Glutamatergic neuron (in vitro differentiated cells): ENCODE data around the gene PRR33. TPM values are rescaled to one million over a fixed set of nuclear protein-coding genes. Genes with fewer than 3 reads are reported as not detected.

Experiments used
- DNase-seq: peaks from one replicate; pipeline ENCODE4 v3.0.0; 2022
- H3K27ac Mint-ChIP-seq: one replicate; pipeline ENCODE4 v1.8.0; 2020; ENCODE audit warnings: mild to moderate bottlenecking, mixed read lengths, inconsistent platforms; ENCODE audit not compliant: unreplicated experiment
- H3K27me3 Mint-ChIP-seq: one replicate; pipeline ENCODE4 v1.8.0; 2020; ENCODE audit warnings: mild to moderate bottlenecking, moderate library complexity, mixed read lengths, inconsistent platforms; ENCODE audit not compliant: unreplicated experiment
- H3K36me3 Mint-ChIP-seq: one replicate; pipeline ENCODE4 v1.8.0; 2020; ENCODE audit warnings: mild to moderate bottlenecking, mixed read lengths, inconsistent platforms; ENCODE audit not compliant: unreplicated experiment
- H3K4me1 Mint-ChIP-seq: one replicate; pipeline ENCODE4 v1.8.0; 2020; ENCODE audit warnings: mild to moderate bottlenecking, low read depth, mixed read lengths, inconsistent platforms; ENCODE audit not compliant: unreplicated experiment
- H3K4me3 Mint-ChIP-seq: one replicate; pipeline ENCODE4 v1.8.0; 2020; ENCODE audit warnings: mild to moderate bottlenecking, mixed read lengths, inconsistent platforms; ENCODE audit not compliant: unreplicated experiment
- H3K9me3 Mint-ChIP-seq: one replicate; pipeline ENCODE4 v1.8.0; 2020; ENCODE audit warnings: mild to moderate bottlenecking, moderate library complexity, mixed read lengths, inconsistent platforms; ENCODE audit not compliant: unreplicated experiment
- CTCF ChIP-seq: fragments of 200-600 bp; sonication (generic); IDR thresholded peaks from one replicate; pipeline ENCODE4 v1.5.0; 2021; ENCODE audit not compliant: partially characterized antibody, unreplicated experiment
- total RNA-seq: library from RNA; stranded (reverse); fragmentation: NEBNext Ultra II Directional; extraction: Animal tissue kit (Norgen Biotek cat#: 25700); gene quantifications from one replicate; pipeline ENCODE4 v1.2.1, GENCODE V29; 2021; ENCODE audit not compliant: unreplicated experiment

The PRR33 gene
- total RNA-seq, 1 donor from 2014 or later = not detected

DNA sequence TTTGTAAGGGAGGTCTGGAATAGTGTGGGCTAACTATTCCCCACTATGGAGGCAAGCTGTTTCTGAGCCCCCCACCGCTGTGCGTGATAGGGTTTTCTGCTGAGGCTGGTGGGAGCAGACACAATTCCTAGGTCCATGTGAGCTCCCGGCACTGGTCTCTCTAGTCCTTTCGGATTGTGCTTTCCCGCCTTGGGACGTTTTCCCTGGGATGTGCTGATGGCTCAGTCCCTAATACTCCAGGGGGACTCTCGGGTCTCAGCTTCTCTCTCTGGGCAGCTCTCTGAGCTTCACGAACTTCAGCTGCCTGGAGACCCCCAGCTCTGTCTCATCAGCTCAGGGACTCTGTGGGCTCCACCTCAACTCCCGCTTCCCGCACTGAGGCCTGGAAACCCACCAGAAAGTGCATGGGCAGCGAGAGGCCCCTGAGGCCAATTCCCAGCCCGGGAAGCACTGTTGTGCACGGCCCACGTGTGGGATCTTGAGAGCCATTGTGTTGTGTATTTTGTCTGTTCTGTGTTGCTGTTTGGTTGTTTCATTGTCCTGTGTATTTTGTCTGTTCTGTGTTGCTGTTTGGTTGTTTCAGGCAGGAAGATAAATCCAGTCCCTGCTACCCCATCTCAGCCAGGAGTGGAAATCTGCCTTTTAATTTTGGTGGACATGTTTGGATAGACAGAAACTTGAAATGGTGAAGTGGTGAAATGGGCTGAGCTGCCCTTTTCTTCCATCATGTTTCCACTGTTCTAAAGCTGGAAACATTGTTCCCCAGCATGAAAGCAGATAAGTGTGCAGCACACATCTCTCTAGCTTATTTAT lies 15.1 kb upstream of the PRR33 start:
- Mint-ChIP-seq H3K36me3 (no peaks in the 10 kb centered on the region), H3K27ac (no peak overlapping the region), H3K27me3 (no peaks in the 10 kb centered on the region), H3K4me1 (peaks cover 3% of the 10 kb centered on the region), H3K9me3 (peaks cover 2% of the 10 kb centered on the region), H3K4me3 (no peak overlapping the region)
- no peak for TF ChIP-seq CTCF
- DNase-seq = no peak

DNA sequence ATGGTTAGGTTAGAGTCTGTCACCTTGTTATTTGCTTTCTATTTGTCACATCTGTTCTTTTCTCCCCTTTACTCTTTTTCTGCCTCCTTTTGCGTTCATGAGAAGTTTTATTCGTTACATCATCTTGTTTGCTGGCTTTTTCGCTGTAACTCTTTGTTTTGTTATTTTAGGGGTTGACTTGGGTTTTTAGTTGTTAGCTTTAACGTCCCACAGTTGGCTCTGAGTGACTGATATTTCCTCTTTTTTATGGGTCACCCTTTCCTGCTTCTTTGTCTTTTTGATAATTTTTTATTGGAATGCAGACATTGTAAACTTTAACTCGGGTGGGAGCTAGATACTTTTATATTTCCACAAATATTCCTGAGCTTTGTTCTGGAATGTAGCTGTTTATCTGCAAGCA lies 14.5 kb upstream of the PRR33 start:
- H3K36me3 Mint-ChIP-seq = no peaks in the 10 kb centered on the region
- no peak for DNase-seq
- peaks cover 2% of the 10 kb centered on the region for H3K9me3 Mint-ChIP-seq
- H3K4me3 Mint-ChIP-seq = no peak overlapping the region
- H3K27me3 Mint-ChIP-seq = no peaks in the 10 kb centered on the region
- peaks cover 3% of the 10 kb centered on the region for H3K4me1 Mint-ChIP-seq
- no peak for TF ChIP-seq CTCF
- H3K27ac Mint-ChIP-seq = no peak overlapping the region

DNA sequence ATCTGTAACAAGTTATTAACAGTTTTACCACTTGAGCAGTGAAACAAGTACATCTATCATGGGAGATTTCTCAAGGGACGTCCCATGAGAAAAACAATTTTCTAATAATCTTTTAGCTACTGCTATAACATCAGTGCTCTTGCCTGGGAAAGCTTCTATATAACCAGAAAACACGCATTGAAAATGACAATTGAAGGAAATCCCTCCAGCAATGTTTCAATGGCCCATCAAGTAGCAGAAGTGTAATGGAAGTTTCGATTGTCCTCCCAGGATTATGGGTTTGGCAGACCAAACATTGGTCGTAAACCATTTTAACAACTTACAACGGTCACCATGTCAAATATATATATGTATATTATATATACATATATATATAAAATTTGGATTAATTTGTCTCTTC lies 8.0 kb upstream of the PRR33 start:
- Mint-ChIP-seq H3K4me1 (no peaks in the 10 kb centered on the region), H3K4me3 (no peak overlapping the region), H3K36me3 (no peaks in the 10 kb centered on the region), H3K27ac (no peak overlapping the region), H3K9me3 (peaks cover 2% of the 10 kb centered on the region), H3K27me3 (no peaks in the 10 kb centered on the region)
- no peak for TF ChIP-seq CTCF
- no peak for DNase-seq

- no peak for TF ChIP-seq CTCF
- DNase-seq = no peak
- H3K4me1 Mint-ChIP-seq = no peaks in the 10 kb centered on the region
- no peak overlapping the region for H3K27ac Mint-ChIP-seq
- no peaks in the 10 kb centered on the region for H3K36me3 Mint-ChIP-seq
- H3K27me3 Mint-ChIP-seq = no peaks in the 10 kb centered on the region
- H3K9me3 Mint-ChIP-seq = peaks cover 3% of the 10 kb centered on the region
- no peak overlapping the region for H3K4me3 Mint-ChIP-seq
Measured at GRCh38 chr11:1899090-1899489, 7.4 kb upstream of the PRR33 start.

DNA sequence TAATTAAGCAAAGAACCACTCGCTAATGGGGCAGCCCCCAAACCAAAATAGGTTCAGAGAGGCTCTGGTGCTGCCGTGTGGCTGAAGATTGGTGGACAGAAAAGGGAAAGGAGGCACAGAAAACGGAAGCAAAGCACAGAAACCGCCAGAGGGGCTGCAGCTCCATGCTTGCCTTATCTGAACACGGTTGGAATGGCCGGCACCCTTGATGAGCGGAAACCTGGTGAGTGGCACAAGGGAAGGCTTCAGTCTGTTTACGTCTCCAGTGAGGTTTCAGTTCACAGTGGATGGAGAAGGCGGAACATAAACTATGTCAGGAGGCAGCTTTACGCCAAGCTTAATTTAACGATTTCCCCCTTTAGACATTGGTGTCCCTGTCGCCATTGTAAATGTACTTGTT lies 5.2 kb upstream of the PRR33 start:
- Mint-ChIP-seq H3K27ac (no peak overlapping the region), H3K9me3 (peaks cover 3% of the 10 kb centered on the region), H3K36me3 (no peaks in the 10 kb centered on the region), H3K4me3 (no peak overlapping the region), H3K4me1 (no peaks in the 10 kb centered on the region), H3K27me3 (no peaks in the 10 kb centered on the region)
- TF ChIP-seq CTCF = no peak
- DNase-seq = no peak
